Glutamatergic neuron (in vitro differentiated cells): Measurements from ENCODE around the gene GMCL1. TPM values are rescaled to one million over a fixed set of nuclear protein-coding genes. Genes with fewer than 3 reads are reported as not detected.

Source experiments
- DNase-seq: peaks from one replicate; pipeline ENCODE4 v3.0.0; 2022
- H3K27ac Mint-ChIP-seq: one replicate; pipeline ENCODE4 v1.8.0; 2020; ENCODE audit warnings: mild to moderate bottlenecking, mixed read lengths, inconsistent platforms; ENCODE audit not compliant: unreplicated experiment
- H3K27me3 Mint-ChIP-seq: one replicate; pipeline ENCODE4 v1.8.0; 2020; ENCODE audit warnings: mild to moderate bottlenecking, moderate library complexity, mixed read lengths, inconsistent platforms; ENCODE audit not compliant: unreplicated experiment
- H3K36me3 Mint-ChIP-seq: one replicate; pipeline ENCODE4 v1.8.0; 2020; ENCODE audit warnings: mild to moderate bottlenecking, mixed read lengths, inconsistent platforms; ENCODE audit not compliant: unreplicated experiment
- H3K4me1 Mint-ChIP-seq: one replicate; pipeline ENCODE4 v1.8.0; 2020; ENCODE audit warnings: mild to moderate bottlenecking, low read depth, mixed read lengths, inconsistent platforms; ENCODE audit not compliant: unreplicated experiment
- H3K4me3 Mint-ChIP-seq: one replicate; pipeline ENCODE4 v1.8.0; 2020; ENCODE audit warnings: mild to moderate bottlenecking, mixed read lengths, inconsistent platforms; ENCODE audit not compliant: unreplicated experiment
- H3K9me3 Mint-ChIP-seq: one replicate; pipeline ENCODE4 v1.8.0; 2020; ENCODE audit warnings: mild to moderate bottlenecking, moderate library complexity, mixed read lengths, inconsistent platforms; ENCODE audit not compliant: unreplicated experiment
- total RNA-seq: library from RNA; stranded (reverse); fragmentation: NEBNext Ultra II Directional; extraction: Animal tissue kit (Norgen Biotek cat#: 25700); gene quantifications from one replicate; pipeline ENCODE4 v1.2.1, GENCODE V29; 2021; ENCODE audit not compliant: unreplicated experiment
- TF ChIP-seq, protein P1 (sequence below): fragments of 200-600 bp; sonication (generic); IDR thresholded peaks from one replicate; pipeline ENCODE4 v1.5.0; 2021; ENCODE audit not compliant: partially characterized antibody, unreplicated experiment

GMCL1 gene
- total RNA-seq, 1 donor from 2014 or later, result 11.6 TPM

DNA sequence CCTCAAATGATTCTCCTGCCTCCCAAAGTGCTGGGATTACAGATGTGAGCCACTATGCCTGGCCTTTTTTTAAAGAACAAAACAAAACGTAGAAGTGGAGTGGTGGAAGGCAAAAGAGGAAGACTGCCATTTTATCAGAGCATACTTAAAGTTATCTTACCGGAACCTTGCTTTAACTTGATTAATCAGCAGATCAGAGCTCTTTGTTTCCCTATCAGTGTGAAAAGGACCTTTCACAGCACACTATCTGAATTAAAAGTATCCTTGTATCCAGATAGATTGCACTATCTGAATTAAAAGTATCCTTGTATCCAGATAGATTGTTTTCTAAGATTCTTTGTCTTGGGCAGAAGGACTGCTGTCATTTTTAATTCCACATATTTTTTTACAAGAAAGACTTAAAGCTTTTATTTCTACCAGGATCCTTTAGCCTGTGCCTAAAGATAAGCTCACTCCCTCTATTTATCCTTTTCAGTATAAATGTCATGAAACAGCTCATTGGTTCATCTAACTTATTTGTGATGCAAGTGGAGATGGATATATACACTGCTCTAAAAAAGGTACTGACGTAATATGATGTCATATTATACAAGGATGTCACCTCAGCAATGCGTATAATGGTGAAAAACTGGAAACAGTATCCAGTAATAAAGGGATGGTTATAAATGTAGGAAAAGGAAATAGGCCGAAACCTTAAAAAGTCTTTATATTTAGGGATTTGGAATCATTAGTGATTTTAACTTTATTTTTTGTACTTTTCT is 17.8 kb downstream of the GMCL1 start:
- no peaks in the 10 kb centered on the region for H3K27me3 Mint-ChIP-seq
- H3K36me3 Mint-ChIP-seq, result peaks cover 5% of the 10 kb centered on the region
- no peaks in the 10 kb centered on the region for H3K9me3 Mint-ChIP-seq
- TF ChIP-seq, protein P1, sequence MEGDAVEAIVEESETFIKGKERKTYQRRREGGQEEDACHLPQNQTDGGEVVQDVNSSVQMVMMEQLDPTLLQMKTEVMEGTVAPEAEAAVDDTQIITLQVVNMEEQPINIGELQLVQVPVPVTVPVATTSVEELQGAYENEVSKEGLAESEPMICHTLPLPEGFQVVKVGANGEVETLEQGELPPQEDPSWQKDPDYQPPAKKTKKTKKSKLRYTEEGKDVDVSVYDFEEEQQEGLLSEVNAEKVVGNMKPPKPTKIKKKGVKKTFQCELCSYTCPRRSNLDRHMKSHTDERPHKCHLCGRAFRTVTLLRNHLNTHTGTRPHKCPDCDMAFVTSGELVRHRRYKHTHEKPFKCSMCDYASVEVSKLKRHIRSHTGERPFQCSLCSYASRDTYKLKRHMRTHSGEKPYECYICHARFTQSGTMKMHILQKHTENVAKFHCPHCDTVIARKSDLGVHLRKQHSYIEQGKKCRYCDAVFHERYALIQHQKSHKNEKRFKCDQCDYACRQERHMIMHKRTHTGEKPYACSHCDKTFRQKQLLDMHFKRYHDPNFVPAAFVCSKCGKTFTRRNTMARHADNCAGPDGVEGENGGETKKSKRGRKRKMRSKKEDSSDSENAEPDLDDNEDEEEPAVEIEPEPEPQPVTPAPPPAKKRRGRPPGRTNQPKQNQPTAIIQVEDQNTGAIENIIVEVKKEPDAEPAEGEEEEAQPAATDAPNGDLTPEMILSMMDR, result no peak
- no peak overlapping the region for H3K4me3 Mint-ChIP-seq
- no peak overlapping the region for H3K27ac Mint-ChIP-seq
- DNase-seq, result no peak
- no peaks in the 10 kb centered on the region for H3K4me1 Mint-ChIP-seq

DNA sequence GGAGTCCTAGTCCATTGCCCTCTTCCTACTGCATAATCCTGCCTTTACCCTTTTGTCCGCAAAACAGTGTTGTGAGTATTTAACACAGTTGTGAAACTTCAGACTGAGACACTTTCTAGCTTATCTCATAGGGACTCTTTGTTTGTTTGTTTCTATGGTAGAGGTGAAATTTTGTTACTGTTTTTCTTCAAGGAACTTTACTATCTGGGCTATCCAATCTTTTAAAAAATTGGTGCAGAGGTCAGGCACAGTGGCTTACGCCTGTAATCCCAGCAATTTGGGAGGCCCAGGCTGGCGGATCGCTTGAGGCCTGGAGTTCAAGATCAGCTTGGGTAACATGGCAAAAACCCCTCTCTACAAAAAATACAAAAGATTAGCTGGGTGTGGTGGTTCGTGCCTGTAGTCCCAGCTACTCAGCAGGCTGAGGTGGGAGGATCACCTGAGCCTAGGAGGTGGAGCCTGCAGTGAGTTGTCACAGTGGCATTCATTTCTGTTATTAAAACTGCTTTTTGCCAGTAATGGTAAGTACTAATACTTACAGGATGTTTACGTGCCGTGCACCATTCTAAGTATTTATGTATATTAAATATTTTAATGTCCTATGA is 18.8 kb downstream of the GMCL1 start:
- Mint-ChIP-seq H3K27ac (no peak overlapping the region), H3K9me3 (no peaks in the 10 kb centered on the region), H3K36me3 (peaks cover 5% of the 10 kb centered on the region), H3K4me3 (no peak overlapping the region), H3K27me3 (no peaks in the 10 kb centered on the region), H3K4me1 (no peaks in the 10 kb centered on the region)
- TF ChIP-seq, protein P1, result no peak
- DNase-seq, result no peak

DNA sequence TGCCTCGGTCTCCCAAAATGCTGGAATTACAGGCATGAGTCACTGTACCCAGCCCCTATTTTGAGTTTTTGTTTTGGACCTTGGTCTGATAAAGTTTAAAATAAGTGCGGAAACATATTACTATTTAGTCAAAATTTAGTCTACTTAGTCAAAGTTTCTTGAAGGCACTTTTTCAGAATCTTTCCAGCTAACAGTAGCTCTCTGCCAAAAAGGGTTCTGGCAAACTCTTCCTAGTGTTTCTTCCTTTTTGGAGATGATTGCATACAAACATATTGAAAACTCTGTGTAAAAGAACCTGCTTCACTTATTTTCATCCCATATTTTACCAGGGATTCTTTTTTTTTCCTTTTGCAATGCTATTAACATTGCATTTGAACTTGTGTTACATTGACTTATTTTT is 28.8 kb downstream of the GMCL1 start:
- Mint-ChIP-seq H3K27ac (no peak overlapping the region), H3K4me3 (no peak overlapping the region), H3K4me1 (no peaks in the 10 kb centered on the region), H3K27me3 (no peaks in the 10 kb centered on the region), H3K36me3 (no peaks in the 10 kb centered on the region), H3K9me3 (no peaks in the 10 kb centered on the region)
- DNase-seq, result no peak
- TF ChIP-seq, protein P1, result no peak

DNA sequence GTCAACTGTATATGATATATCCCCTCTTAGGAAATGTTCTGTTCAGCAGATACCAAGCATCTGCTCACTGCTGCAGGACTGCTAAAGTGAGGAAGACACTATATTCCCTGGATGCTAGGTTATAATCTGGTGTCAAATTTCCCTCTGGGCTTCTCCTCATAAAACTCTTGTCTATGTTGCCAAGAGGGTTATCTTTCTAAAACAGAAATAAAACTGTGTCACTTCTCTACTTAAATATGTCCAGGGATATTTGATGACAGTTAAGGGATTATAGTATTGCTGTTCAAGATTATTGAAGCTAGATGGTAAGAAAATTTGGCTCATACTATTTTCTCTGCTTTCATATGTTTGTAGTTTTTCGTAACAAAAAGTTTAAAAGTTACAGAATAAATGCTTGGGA is 33.8 kb downstream of the GMCL1 start:
- TF ChIP-seq, protein P1, result no peak
- Mint-ChIP-seq H3K4me3 (no peak overlapping the region), H3K27me3 (no peaks in the 10 kb centered on the region), H3K27ac (no peak overlapping the region), H3K9me3 (no peaks in the 10 kb centered on the region), H3K36me3 (no peaks in the 10 kb centered on the region), H3K4me1 (no peaks in the 10 kb centered on the region)
- no peak for DNase-seq

DNA sequence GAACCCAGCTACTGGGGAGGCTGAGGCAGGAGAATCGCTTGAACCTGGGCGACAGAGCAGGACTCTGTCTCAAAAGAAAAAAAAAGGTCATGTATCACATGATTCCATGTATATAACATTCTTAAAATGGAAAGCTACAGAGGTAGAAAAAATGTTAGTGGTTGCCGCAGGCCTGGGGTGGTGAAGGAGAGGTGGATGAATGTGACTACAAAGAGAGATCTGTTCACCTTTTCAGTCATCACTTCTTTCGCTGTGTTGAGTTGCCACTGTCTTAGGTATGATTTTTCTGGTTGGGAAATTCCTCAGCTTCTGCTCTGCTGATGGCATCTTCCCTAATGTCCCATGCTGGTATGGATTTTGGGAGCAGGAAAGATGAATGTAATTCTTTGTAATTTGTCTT is 59.0 kb downstream of the GMCL1 start:
- Mint-ChIP-seq H3K4me1 (no peaks in the 10 kb centered on the region), H3K4me3 (no peak overlapping the region), H3K27me3 (peaks cover 2% of the 10 kb centered on the region), H3K27ac (no peak overlapping the region), H3K9me3 (peaks cover 2% of the 10 kb centered on the region), H3K36me3 (no peaks in the 10 kb centered on the region)
- TF ChIP-seq, protein P1, result no peak
- no peak for DNase-seq
